A673 (cell line): ENCODE measurements around the gene C6orf58.

Experiments used
- EZH2 ChIP-seq: fragments of 200-600 bp; sonication (generic); IDR thresholded peaks from 2 replicates; pipeline ENCODE4 v1.6.1; 2017; ENCODE audit warnings: borderline replicate concordance, low read depth, mild to moderate bottlenecking, mixed read lengths, antibody characterized with exemption, low read length; ENCODE audit not compliant: poor library complexity, severe bottlenecking
- TF ChIP-seq, protein P1 (sequence below): fragments of 300-800, 200-600 bp; sonication (generic); conservative IDR thresholded peaks from 2 replicates; pipeline ENCODE4 v1.5.1; 2017; ENCODE audit warnings: low read depth, mild to moderate bottlenecking, antibody characterized with exemption, low read length, moderate library complexity, mixed read lengths

DNA sequence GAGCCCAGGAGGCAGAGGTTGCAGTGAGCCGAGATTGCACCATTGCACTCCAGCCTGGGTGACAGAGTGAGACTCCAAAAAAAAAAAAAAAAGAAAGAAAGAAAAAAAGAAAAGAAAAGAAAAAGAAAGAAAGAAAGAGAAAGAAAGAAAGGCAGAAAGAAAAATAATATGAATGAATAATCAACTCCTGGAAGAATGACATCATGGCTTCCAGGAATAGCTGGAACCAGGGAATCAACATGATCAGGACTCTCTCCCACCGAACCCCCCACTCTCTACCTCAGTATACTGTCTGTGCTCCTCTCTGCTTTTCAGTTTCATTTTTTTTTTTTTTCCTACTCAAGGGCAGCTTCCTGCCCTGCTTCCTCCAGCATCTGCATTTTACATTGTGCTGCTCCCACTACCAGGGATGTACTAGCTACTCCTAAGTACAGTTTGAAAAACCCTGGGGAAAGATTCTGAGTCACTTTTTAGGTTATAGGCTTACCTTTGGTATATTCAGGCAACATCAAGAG is 38.2 kb upstream of the C6orf58 start:
- TF ChIP-seq, protein P1, sequence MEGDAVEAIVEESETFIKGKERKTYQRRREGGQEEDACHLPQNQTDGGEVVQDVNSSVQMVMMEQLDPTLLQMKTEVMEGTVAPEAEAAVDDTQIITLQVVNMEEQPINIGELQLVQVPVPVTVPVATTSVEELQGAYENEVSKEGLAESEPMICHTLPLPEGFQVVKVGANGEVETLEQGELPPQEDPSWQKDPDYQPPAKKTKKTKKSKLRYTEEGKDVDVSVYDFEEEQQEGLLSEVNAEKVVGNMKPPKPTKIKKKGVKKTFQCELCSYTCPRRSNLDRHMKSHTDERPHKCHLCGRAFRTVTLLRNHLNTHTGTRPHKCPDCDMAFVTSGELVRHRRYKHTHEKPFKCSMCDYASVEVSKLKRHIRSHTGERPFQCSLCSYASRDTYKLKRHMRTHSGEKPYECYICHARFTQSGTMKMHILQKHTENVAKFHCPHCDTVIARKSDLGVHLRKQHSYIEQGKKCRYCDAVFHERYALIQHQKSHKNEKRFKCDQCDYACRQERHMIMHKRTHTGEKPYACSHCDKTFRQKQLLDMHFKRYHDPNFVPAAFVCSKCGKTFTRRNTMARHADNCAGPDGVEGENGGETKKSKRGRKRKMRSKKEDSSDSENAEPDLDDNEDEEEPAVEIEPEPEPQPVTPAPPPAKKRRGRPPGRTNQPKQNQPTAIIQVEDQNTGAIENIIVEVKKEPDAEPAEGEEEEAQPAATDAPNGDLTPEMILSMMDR: no peak
- no peak for TF ChIP-seq EZH2
